AG04449 (cell line): ENCODE measurements around the gene RFK.
"Not testable (repeated sequence)": the region's sequence is repeated elsewhere in the genome, so short reads cannot be mapped to it uniquely, and the experiment has no call there.

Experiments
- CTCF ChIA-PET: fragments of 350-600 bp; formaldehyde crosslinking; extraction: SDS; loops from one replicate; lab custom pipeline; 2021; ENCODE audit warnings: antibody characterized with exemption; lab: Yijun Ruan, JAX
- POLR2A ChIA-PET: fragments of 400-600, 350-600 bp; formaldehyde crosslinking; extraction: SDS; loops from one replicate; lab custom pipeline; 2020; ENCODE audit warnings: antibody characterized with exemption, inconsistent platforms; lab: Yijun Ruan, JAX
- DNase-seq: peaks from one replicate; pipeline ENCODE4 v3.0.0-alpha.2; 2010; ENCODE audit warnings: low read depth, low spot score
- H3K4me3 ChIP-seq: 2 replicates; pipeline ENCODE4 v1.5.1; 2011; ENCODE audit warnings: low read depth, mild to moderate bottlenecking, control low read depth, low read length
- CTCF ChIP-seq: IDR thresholded peaks from one replicate; pipeline ENCODE4 v1.5.1; 2011; ENCODE audit warnings: mild to moderate bottlenecking, moderate library complexity, low read length, control low read depth, inconsistent platforms; ENCODE audit not compliant: insufficient read depth; ENCODE audit errors: missing control alignments

The RFK gene

GRCh38 chr9:76371901-76372300 lies 22.3 kb downstream of the RFK start:
- DNase-seq: no peak
- no peak for TF ChIP-seq CTCF
- ChIA-PET CTCF (interaction anchor here (1.2 kb wide), 1 partner anchor 22 kb away, joined by 4 read pairs; the partner anchor contains the start of gene RFK), POLR2A (no interaction called here)
- no peak overlapping the region for H3K4me3 ChIP-seq

- no peak for TF ChIP-seq CTCF
- ChIA-PET CTCF (interaction anchor here (1.2 to 1.7 kb wide), 2 partner anchors 23 to 288 kb away, joined by 4 read pairs; partner anchors contain the start of gene RFK), POLR2A (no interaction called here)
- H3K4me3 ChIP-seq: no peak overlapping the region
- DNase-seq: no peak
Measured at GRCh38 chr9:76370396-76371023, 23.7 kb downstream of the RFK start.

- ChIA-PET CTCF (interaction anchor here (1.7 kb wide), 1 partner anchor 289 kb away, joined by 4 read pairs; no protein-coding TSS in a partner anchor), POLR2A (no interaction called here)
- TF ChIP-seq CTCF: no peak
- no peak for DNase-seq
- no peak overlapping the region for H3K4me3 ChIP-seq
Measured at GRCh38 chr9:76369583-76369982, 24.6 kb downstream of the RFK start.

GRCh38 chr9:76366275-76366674 lies 28.0 kb downstream of the RFK start:
- TF ChIP-seq CTCF: no peak
- POLR2A ChIA-PET: no interaction called here
- no peak overlapping the region for H3K4me3 ChIP-seq

GRCh38 chr9:76365028-76365427 lies 29.2 kb downstream of the RFK start:
- no peak overlapping the region for H3K4me3 ChIP-seq
- POLR2A ChIA-PET: no interaction called here
- CTCF ChIA-PET: no interaction called here
- no peak for TF ChIP-seq CTCF
- no peak for DNase-seq

More at GRCh38 chr9:76366275-76366674, 28.0 kb downstream of the RFK start:
- CTCF ChIA-PET: no interaction called here
- no peak for DNase-seq

GRCh38 chr9:76363032-76363395 lies 31.2 kb downstream of the RFK start:
- TF ChIP-seq CTCF: no peak
- H3K4me3 ChIP-seq: no peak overlapping the region
- ChIA-PET POLR2A (no interaction called here), CTCF (no interaction called here)
- DNase-seq: no peak

- CTCF ChIA-PET, POLR2A ChIA-PET: not testable (repeated sequence)
Measured at GRCh38 chr9:76362332-76363031, 31.7 kb downstream of the RFK start.

More at GRCh38 chr9:76362332-76363031, 31.7 kb downstream of the RFK start:
- not testable (repeated sequence) for DNase-seq, H3K4me3 ChIP-seq
